Nephron (organoid): ENCODE data around the gene PPP1R1A.

Experiments
- H3K27ac Mint-ChIP-seq, 3 experiments: 2 replicates each; pipeline ENCODE4 v1.8.0; 2020; ENCODE audit warnings: mixed read lengths in 3 of 3, mild to moderate bottlenecking in 2 of 3, moderate library complexity in 1 of 3
- H3K27me3 Mint-ChIP-seq: 2 replicates; pipeline ENCODE4 v1.8.0; 2021; ENCODE audit warnings: low read depth, mild to moderate bottlenecking, moderate library complexity, mixed read lengths
- H3K36me3 Mint-ChIP-seq: 2 replicates; pipeline ENCODE4 v1.8.0; 2020; ENCODE audit warnings: low read depth, mixed read lengths
- H3K4me1 Mint-ChIP-seq: 2 replicates; pipeline ENCODE4 v1.8.0; 2020; ENCODE audit warnings: mixed read lengths
- H3K4me3 Mint-ChIP-seq, 3 experiments: 2 replicates each; pipeline ENCODE4 v1.8.0; 2020; ENCODE audit warnings: mild to moderate bottlenecking in 3 of 3, mixed read lengths in 3 of 3, moderate library complexity in 2 of 3
- H3K9me3 Mint-ChIP-seq: 2 replicates; pipeline ENCODE4 v1.8.0; 2020; ENCODE audit warnings: mixed read lengths
- TF ChIP-seq, protein P1 (sequence below), 3 experiments: fragments of 200-600 bp; sonication (generic); IDR thresholded peaks; one replicate each; pipeline ENCODE4 v1.5.0; 2021; ENCODE audit warnings: antibody characterized with exemption in 3 of 3; ENCODE audit not compliant: unreplicated experiment in 3 of 3

PPP1R1A gene

DNA sequence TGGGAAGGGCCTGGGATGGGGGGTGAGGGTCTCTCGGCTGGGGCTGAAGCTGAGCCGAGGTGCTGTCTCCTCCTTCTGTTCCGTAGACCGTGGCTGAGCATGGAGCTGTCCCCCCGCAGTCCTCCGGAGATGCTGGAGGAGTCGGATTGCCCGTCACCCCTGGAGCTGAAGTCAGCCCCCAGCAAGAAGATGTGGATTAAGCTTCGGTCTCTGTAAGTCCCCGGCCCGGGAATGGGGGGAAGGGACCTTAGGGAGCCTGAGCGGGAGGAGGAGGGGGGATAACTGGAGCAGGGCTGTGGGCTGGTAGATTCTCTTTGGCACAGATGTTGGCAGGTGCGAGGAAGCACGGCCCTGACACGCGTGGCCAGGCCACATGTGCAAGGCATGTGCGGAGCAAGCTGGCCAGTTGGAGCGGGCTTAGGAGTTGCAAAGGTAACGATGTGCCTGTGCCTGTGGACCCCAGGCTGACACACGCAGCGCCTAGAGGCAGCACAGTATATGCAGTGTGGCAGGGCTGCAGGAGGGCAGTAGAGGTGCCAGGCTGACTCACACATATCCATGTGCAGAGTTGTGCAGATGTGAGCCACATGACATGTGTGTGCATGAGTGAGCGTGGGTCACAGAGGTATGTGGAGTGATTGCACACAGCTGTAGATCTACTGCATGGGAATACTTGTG is 38.5 kb downstream of the PPP1R1A start:
- Mint-ChIP-seq H3K4me1 (no peaks in the 10 kb centered on the region), H3K27me3 (peaks cover 62% of the 10 kb centered on the region), H3K36me3 (no peaks in the 10 kb centered on the region), H3K4me3 (peak overlapping the region; percentile 82 to 87 (median 83)), H3K9me3 (no peaks in the 10 kb centered on the region), H3K27ac (no peak overlapping the region)
- TF ChIP-seq, protein P1, sequence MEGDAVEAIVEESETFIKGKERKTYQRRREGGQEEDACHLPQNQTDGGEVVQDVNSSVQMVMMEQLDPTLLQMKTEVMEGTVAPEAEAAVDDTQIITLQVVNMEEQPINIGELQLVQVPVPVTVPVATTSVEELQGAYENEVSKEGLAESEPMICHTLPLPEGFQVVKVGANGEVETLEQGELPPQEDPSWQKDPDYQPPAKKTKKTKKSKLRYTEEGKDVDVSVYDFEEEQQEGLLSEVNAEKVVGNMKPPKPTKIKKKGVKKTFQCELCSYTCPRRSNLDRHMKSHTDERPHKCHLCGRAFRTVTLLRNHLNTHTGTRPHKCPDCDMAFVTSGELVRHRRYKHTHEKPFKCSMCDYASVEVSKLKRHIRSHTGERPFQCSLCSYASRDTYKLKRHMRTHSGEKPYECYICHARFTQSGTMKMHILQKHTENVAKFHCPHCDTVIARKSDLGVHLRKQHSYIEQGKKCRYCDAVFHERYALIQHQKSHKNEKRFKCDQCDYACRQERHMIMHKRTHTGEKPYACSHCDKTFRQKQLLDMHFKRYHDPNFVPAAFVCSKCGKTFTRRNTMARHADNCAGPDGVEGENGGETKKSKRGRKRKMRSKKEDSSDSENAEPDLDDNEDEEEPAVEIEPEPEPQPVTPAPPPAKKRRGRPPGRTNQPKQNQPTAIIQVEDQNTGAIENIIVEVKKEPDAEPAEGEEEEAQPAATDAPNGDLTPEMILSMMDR (IDR thresholded peaks at IDR 0.05; ENCODE audit: unreplicated experiment in 3 of 3), result no peak

DNA sequence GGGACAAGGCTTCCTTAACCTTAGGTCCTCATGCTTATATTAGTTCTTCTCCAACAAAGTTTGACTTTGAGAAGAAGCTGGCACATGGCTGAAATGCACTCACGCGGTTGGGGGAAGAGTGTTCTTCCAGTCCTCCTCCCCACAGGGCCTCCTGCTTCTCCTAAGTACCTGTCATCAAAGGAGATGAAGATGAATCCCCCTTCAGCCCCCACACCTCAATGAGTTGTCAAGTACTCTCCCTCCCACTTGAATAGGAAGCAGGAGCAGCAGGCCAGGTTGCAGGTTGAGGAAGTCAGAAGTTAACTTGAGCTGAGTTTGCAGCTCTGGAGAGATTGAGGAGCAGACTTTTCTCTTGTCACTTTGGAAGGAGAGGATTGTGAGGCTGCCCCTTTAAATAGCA is 41.9 kb downstream of the PPP1R1A start:
- H3K27ac Mint-ChIP-seq, result no peak overlapping the region
- H3K9me3 Mint-ChIP-seq, result no peaks in the 10 kb centered on the region
- no peaks in the 10 kb centered on the region for H3K36me3 Mint-ChIP-seq
- peaks cover 6% of the 10 kb centered on the region for H3K4me1 Mint-ChIP-seq
- peaks cover 67% of the 10 kb centered on the region for H3K27me3 Mint-ChIP-seq
- H3K4me3 Mint-ChIP-seq, result no peak overlapping the region
- TF ChIP-seq, protein P1 (IDR thresholded peaks at IDR 0.05; ENCODE audit: unreplicated experiment in 3 of 3), result no peak

DNA sequence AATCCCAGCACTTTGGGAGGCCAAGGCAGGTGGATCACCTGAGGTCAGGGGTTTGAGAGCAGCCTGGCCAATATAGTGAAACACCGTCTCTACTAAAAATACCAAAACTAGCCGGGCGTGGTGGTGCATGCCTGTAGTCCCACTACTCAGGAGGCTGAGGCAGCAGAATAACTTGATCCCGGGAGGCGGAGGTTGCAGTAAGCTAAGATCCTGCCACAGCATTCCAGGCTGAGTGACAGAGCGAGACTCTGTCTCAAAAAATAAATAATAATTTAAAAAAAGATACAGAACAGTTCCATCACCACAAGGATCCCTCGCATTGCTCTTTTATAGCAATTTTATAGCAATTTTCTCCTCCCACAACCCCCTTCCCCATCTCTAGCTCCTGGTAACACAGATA is 43.7 kb downstream of the PPP1R1A start:
- H3K4me3 Mint-ChIP-seq, result no peak overlapping the region
- no peaks in the 10 kb centered on the region for H3K36me3 Mint-ChIP-seq
- peaks cover 50% of the 10 kb centered on the region for H3K27me3 Mint-ChIP-seq
- H3K27ac Mint-ChIP-seq, result no peak overlapping the region
- H3K4me1 Mint-ChIP-seq, result peaks cover 6% of the 10 kb centered on the region
- H3K9me3 Mint-ChIP-seq, result no peaks in the 10 kb centered on the region
- TF ChIP-seq, protein P1 (IDR thresholded peaks at IDR 0.05; ENCODE audit: unreplicated experiment in 3 of 3), result no peak

DNA sequence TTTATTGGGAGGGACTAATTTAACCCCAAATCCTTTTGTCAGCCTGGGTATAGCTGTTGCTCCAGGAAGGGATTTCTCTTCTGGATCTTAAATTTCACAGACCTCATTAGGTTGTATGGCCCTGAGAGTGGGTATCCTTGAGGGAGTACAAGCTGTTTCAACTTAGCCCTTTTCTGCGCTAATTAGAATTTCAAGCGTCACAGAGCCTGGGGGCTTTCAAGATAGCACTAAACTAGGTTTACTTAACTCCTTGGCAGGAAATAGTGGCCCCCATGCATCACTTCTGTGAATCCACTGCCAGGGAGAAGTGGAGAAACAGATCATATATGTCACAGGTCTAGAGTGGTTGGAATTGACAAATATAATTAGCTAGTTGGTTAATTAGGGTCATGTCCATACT is 44.9 kb downstream of the PPP1R1A start:
- Mint-ChIP-seq H3K27me3 (peaks cover 38% of the 10 kb centered on the region), H3K4me3 (no peak overlapping the region), H3K36me3 (no peaks in the 10 kb centered on the region), H3K27ac (no peak overlapping the region), H3K9me3 (no peaks in the 10 kb centered on the region), H3K4me1 (peaks cover 6% of the 10 kb centered on the region)
- TF ChIP-seq, protein P1 (IDR thresholded peaks at IDR 0.05; ENCODE audit: unreplicated experiment in 3 of 3), result no peak

DNA sequence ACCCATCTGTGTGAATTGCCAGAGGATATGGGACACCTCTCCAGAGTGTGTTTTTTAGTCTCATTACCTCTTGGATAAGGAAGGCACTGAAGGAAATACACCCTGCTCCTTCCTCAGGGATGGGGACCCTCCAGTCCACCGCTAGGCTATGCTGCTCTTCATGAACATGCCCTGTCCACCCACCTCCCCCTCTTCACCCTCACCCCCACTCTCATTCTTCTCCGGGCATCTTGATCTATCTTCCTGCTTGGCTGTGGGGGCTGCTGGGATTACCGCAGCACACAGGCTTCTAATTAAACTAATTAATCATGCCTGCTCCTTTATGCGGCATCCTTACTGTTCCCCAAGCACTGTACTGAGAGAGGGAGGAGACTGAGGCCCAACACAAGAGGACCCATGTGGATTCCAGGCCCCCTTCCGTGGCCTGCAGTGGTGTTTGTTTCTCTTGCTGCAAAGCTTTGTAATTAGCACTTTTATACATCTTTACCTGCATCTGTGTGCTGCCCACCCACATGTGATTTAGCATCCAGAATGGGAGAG is 46.6 kb downstream of the PPP1R1A start:
- Mint-ChIP-seq H3K27ac (no peak overlapping the region), H3K4me3 (no peak overlapping the region), H3K9me3 (no peaks in the 10 kb centered on the region), H3K36me3 (no peaks in the 10 kb centered on the region), H3K27me3 (peaks cover 21% of the 10 kb centered on the region), H3K4me1 (peaks cover 6% of the 10 kb centered on the region)
- TF ChIP-seq, protein P1 (IDR thresholded peaks at IDR 0.05; ENCODE audit: unreplicated experiment in 3 of 3), result no peak

DNA sequence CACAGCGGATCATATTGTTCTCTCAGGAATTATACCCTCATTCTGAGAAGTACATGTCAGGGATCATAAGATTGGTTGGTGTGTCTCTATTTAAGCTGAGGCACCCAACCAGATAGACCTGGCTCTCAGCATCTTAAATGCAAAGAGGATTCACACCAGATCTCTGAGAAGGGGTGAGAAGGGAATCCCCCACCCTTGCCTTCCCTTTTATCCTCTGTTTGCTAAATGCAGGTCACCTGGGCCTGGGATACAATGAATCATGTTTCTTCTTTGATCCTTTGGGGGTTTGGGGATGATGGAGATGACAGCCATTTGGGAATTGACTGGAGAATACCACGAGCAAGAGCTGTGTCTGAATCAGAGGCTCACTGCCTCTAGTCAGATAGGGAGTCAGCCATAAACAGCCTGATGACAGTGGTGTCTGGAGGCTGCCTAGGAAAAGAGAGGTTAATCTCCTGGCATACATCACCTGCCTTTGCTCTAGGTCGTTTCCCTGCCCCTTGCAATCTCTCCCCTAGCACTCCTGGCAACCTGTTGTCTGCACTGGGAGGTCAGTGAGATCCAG is 50.2 kb downstream of the PPP1R1A start:
- H3K9me3 Mint-ChIP-seq, result no peaks in the 10 kb centered on the region
- no peaks in the 10 kb centered on the region for H3K36me3 Mint-ChIP-seq
- H3K27ac Mint-ChIP-seq, result no peak overlapping the region

More for the DNA sequence above, 50.2 kb downstream of the PPP1R1A start:
- H3K27me3 Mint-ChIP-seq, result peaks cover 9% of the 10 kb centered on the region
- H3K4me3 Mint-ChIP-seq, result no peak overlapping the region
- TF ChIP-seq, protein P1 (IDR thresholded peaks at IDR 0.05; ENCODE audit: unreplicated experiment in 3 of 3), result no peak
- peaks cover under 1% of the 10 kb centered on the region for H3K4me1 Mint-ChIP-seq
